ENCODE data around the gene CREB5. TPM values are rescaled to one million over a fixed set of nuclear protein-coding genes. Genes with fewer than 3 reads are reported as not detected.

The CREB5 gene
- total RNA-seq, 2 experiments from 2014 or later, result 0.19 to 0.22 TPM

GRCh38 chr7:28433699-28434219 is 21.4 kb downstream of the CREB5 start:
- POLR2A ChIA-PET, result no interaction called here
- peaks cover 36% of the 10 kb centered on the region for H3K27me3 Mint-ChIP-seq
- Histone ChIP-seq H3K27ac (ENCODE audit: low read depth in 1 of 2, low read length in 2 of 2) (no peak overlapping the region), H3K27me3 (ENCODE audit: control insufficient read depth in 1 of 2, insufficient read depth in 2 of 2, low read length in 2 of 2) (peaks cover 0 to 4% of the 10 kb centered on the region in 2 experiments), H3K9me3 (ENCODE audit: control insufficient read depth in 1 of 2, insufficient read depth in 1 of 2, low read length in 2 of 2) (no peaks in the 10 kb centered on the region), H3K4me1 (ENCODE audit: insufficient read depth, low read length) (no peaks in the 10 kb centered on the region), H3K4me3 (ENCODE audit: low read length) (no peak overlapping the region), H3K36me3 (ENCODE audit: insufficient read depth, low read length) (no peaks in the 10 kb centered on the region)
- ATAC-seq (ENCODE audit: poor library complexity) (no peak), DNase-seq (no peak)
- no peaks in the 10 kb centered on the region for H3K4me1 Mint-ChIP-seq (ENCODE audit: low read depth)
- H3K9me3 Mint-ChIP-seq, result no peaks in the 10 kb centered on the region
- intact Hi-C loops (cut with DNase I, micrococcal nuclease), result no loop called here
- H3K36me3 Mint-ChIP-seq (ENCODE audit: low read depth), result no peaks in the 10 kb centered on the region
- TF ChIP-seq CTCF (IDR thresholded peaks at IDR 0.05), result no peak
- H3K27ac Mint-ChIP-seq, result no peak overlapping the region
- CTCF ChIA-PET, result no interaction called here
- no peak overlapping the region for H3K4me3 Mint-ChIP-seq

DNA sequence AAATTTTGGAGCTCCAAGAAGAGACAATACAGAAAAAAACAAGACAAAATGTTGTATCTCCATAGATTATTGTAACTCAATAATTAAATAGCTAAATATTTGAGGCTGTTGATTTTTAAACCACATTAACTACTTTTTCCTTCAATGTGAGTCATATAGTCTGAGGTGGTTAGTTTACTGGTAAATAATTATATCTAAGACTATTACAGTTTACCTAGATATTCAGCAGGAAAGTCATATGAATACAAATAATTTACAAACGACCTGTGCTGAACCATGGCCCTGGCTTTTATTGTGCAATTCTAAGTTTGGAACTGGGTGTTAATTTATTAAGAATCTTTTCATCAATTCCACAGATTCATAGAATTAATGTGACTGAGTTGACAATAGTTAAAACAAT is 22.2 kb downstream of the CREB5 start:
- no peaks in the 10 kb centered on the region for H3K9me3 Mint-ChIP-seq
- peaks cover 40% of the 10 kb centered on the region for H3K27me3 Mint-ChIP-seq

GRCh38 chr7:28435152-28435551 is 22.8 kb downstream of the CREB5 start:
- no peaks in the 10 kb centered on the region for H3K36me3 Mint-ChIP-seq (ENCODE audit: low read depth)
- POLR2A ChIA-PET, result no interaction called here

More for the DNA sequence above, 22.2 kb downstream of the CREB5 start:
- ATAC-seq (ENCODE audit: poor library complexity), result no peak
- Histone ChIP-seq H3K27me3 (ENCODE audit: control insufficient read depth in 1 of 2, insufficient read depth in 2 of 2, low read length in 2 of 2) (peaks cover 0 to 4% of the 10 kb centered on the region in 2 experiments), H3K4me1 (ENCODE audit: insufficient read depth, low read length) (no peaks in the 10 kb centered on the region), H3K27ac (ENCODE audit: low read depth in 1 of 2, low read length in 2 of 2) (no peak overlapping the region), H3K36me3 (ENCODE audit: insufficient read depth, low read length) (no peaks in the 10 kb centered on the region), H3K9me3 (ENCODE audit: control insufficient read depth in 1 of 2, insufficient read depth in 1 of 2, low read length in 2 of 2) (no peaks in the 10 kb centered on the region), H3K4me3 (ENCODE audit: low read length) (no peak overlapping the region)
- POLR2A ChIA-PET, result no interaction called here
- CTCF ChIA-PET, result no interaction called here
- H3K4me1 Mint-ChIP-seq (ENCODE audit: low read depth), result no peaks in the 10 kb centered on the region
- no peaks in the 10 kb centered on the region for H3K36me3 Mint-ChIP-seq (ENCODE audit: low read depth)
- no peak for TF ChIP-seq CTCF (IDR thresholded peaks at IDR 0.05)
- H3K27ac Mint-ChIP-seq, result no peak overlapping the region
- no peak for DNase-seq
- no peak overlapping the region for H3K4me3 Mint-ChIP-seq
- intact Hi-C loops (cut with DNase I, micrococcal nuclease), result no loop called here

More at GRCh38 chr7:28435152-28435551, 22.8 kb downstream of the CREB5 start:
- Mint-ChIP-seq H3K9me3 (no peaks in the 10 kb centered on the region), H3K4me1 (ENCODE audit: low read depth) (no peaks in the 10 kb centered on the region), H3K27me3 (peaks cover 41% of the 10 kb centered on the region), H3K27ac (no peak overlapping the region), H3K4me3 (no peak overlapping the region)
- CTCF ChIA-PET, result interaction anchor here (0.7 kb wide), 1 partner anchor 204 kb away, joined by 3 read pairs; no protein-coding TSS in a partner anchor
- intact Hi-C loops (cut with DNase I, micrococcal nuclease), result no loop called here
- Histone ChIP-seq H3K27ac (ENCODE audit: low read depth in 1 of 2, low read length in 2 of 2) (no peak overlapping the region), H3K4me1 (ENCODE audit: insufficient read depth, low read length) (no peaks in the 10 kb centered on the region), H3K27me3 (ENCODE audit: control insufficient read depth in 1 of 2, insufficient read depth in 2 of 2, low read length in 2 of 2) (peaks cover 0 to 4% of the 10 kb centered on the region in 2 experiments), H3K9me3 (ENCODE audit: control insufficient read depth in 1 of 2, insufficient read depth in 1 of 2, low read length in 2 of 2) (no peaks in the 10 kb centered on the region), H3K4me3 (ENCODE audit: low read length) (no peak overlapping the region), H3K36me3 (ENCODE audit: insufficient read depth, low read length) (no peaks in the 10 kb centered on the region)
- TF ChIP-seq CTCF (IDR thresholded peaks at IDR 0.05), result no peak
- ATAC-seq (ENCODE audit: poor library complexity), result no peak
- no peak for DNase-seq
